HepG2 (cell line): ENCODE results near the gene TMEM61. TPM values are rescaled to one million over a fixed set of nuclear protein-coding genes. Genes with fewer than 3 reads are reported as not detected.
A peak's percentile ranks its signal among the peaks of the same experiment; 100 is the strongest.

Experiments
- ATAC-seq: fragments of 200-7000 bp; cut with Tn5 transposase; 3 replicates; pipeline ENCODE4 v1.9.1; 2020; ENCODE audit warnings: mild to moderate bottlenecking, moderate library complexity
- BruUV-seq: library from RNA; stranded (reverse); fragments of 400-500 nt; replicated peaks from 2 replicates; lab custom pipeline; 2021; lab: Mats Ljungman, UMichigan
- CTCF ChIA-PET: fragments of 300-600 bp; formaldehyde crosslinking; extraction: SDS; loops from one replicate; lab custom pipeline; 2021; ENCODE audit warnings: low total read pairs, inconsistent platforms, low intra/inter-chr PET ratio; lab: Yijun Ruan, JAX
- POLR2A ChIA-PET: fragments of 350-600 bp; sonication (Branson Sonifier 250); formaldehyde crosslinking; loops from one replicate; lab custom pipeline; 2020; ENCODE audit warnings: antibody characterized with exemption, inconsistent platforms; lab: Yijun Ruan, JAX
- DNase-seq: peaks from one replicate; pipeline ENCODE4 v3.0.0-alpha.2; 2015; ENCODE audit warnings: low spot score
- FAIRE-seq: peaks from 3 replicates; lab custom pipeline; 2011; peaks lifted over from hg19 to GRCh38; lab: Jason Lieb, UNC
- H2AFZ ChIP-seq: one replicate; pipeline ENCODE4 v1.6.1; 2011; ENCODE audit warnings: low read length, inconsistent platforms
- H3K27ac ChIP-seq: fragments of 300-600 bp; 3 replicates; pipeline ENCODE4 v1.8.0; 2011; ENCODE audit warnings: mixed run types, mild to moderate bottlenecking, mixed read lengths, low read length, inconsistent platforms; ENCODE audit not compliant: insufficient read depth; ENCODE audit errors: extremely low read length
- H3K27me3 ChIP-seq, 2 experiments: fragments of 200-600 bp in 1 of 2; 2 replicates in 1 of 2; 3 replicates in 1 of 2; pipeline versions ENCODE4 v1.6.0 to v1.8.0; 2011; ENCODE audit warnings: low read length in 2 of 2, mild to moderate bottlenecking in 2 of 2, moderate library complexity in 2 of 2, inconsistent platforms in 1 of 2; ENCODE audit not compliant: insufficient read depth in 2 of 2, control insufficient read depth in 1 of 2
- H3K36me3 ChIP-seq, 2 experiments: fragments of 200-600 bp in 1 of 2; replicated peaks in 1 of 2; 2 replicates in 1 of 2; 3 replicates in 1 of 2; pipeline versions ENCODE4 v1.5.1 to v1.8.0; 2011; ENCODE audit warnings: low read length in 2 of 2, inconsistent platforms in 1 of 2; ENCODE audit not compliant: insufficient read depth in 2 of 2, control insufficient read depth in 1 of 2
- H3K4me1 ChIP-seq: 2 replicates; pipeline ENCODE4 v1.5.1; 2012; ENCODE audit warnings: low read length, inconsistent platforms; ENCODE audit not compliant: insufficient read depth
- H3K4me2 ChIP-seq: 2 replicates; pipeline ENCODE4 v1.6.0; 2011; ENCODE audit warnings: low read depth, low read length, inconsistent platforms
- H3K4me3 ChIP-seq, 3 experiments: fragments of 200-600 bp in 1 of 3; sonication (generic), shearing (Covaris generic) in 1 of 3; replicated peaks in 1 of 3; 2 replicates each; pipeline ENCODE4 v1.5.1; 2011 to 2016; ENCODE audit warnings: low read length in 3 of 3, inconsistent platforms in 2 of 3, low read depth in 2 of 3, mild to moderate bottlenecking in 2 of 3, control low read depth in 1 of 3, mixed read lengths in 1 of 3; ENCODE audit not compliant: insufficient read depth in 1 of 3
- H3K79me2 ChIP-seq: one replicate; pipeline ENCODE4 v1.6.1; 2011; ENCODE audit warnings: low read length, inconsistent platforms; ENCODE audit not compliant: insufficient read depth
- H3K9ac ChIP-seq: 2 replicates; pipeline ENCODE4 v1.6.0; 2011; ENCODE audit warnings: mild to moderate bottlenecking, low read depth, low read length, inconsistent platforms; ENCODE audit not compliant: insufficient read depth
- H3K9me3 ChIP-seq: 2 replicates; pipeline ENCODE4 v1.5.1; 2012; ENCODE audit warnings: mild to moderate bottlenecking, low read length
- H4K20me1 ChIP-seq: 2 replicates; pipeline ENCODE4 v1.6.0; 2011; ENCODE audit warnings: inconsistent platforms, mild to moderate bottlenecking, low read length, moderate library complexity; ENCODE audit not compliant: insufficient read depth
- BRD4 ChIP-seq: sonication (generic); formaldehyde crosslinking; IDR thresholded peaks from 2 replicates; pipeline ENCODE4 v1.4.0; 2020; ENCODE audit warnings: missing genetic modification reagents
- CCAR2 ChIP-seq: fragments of 200-400 bp; formaldehyde crosslinking; optimal IDR thresholded peaks from 2 replicates; pipeline ENCODE3; 2018; ENCODE audit warnings: low read depth, mild to moderate bottlenecking, low read length, moderate library complexity
- ELF3 ChIP-seq: IDR thresholded peaks from 2 replicates; pipeline ENCODE4 v1.6.1; 2016; ENCODE audit warnings: missing genetic modification reagents, missing compliant biosample characterization
- ESRRA ChIP-seq: sonication (generic); formaldehyde crosslinking; IDR thresholded peaks from 2 replicates; pipeline ENCODE4 v1.5.1; 2020; ENCODE audit warnings: mild to moderate bottlenecking, low read depth, missing genetic modification reagents
- ETV5 ChIP-seq: IDR thresholded peaks from 2 replicates; pipeline ENCODE4 v1.6.1; 2018; ENCODE audit warnings: missing biosample characterization, missing genetic modification reagents, inconsistent platforms, borderline replicate concordance
- FOSL2 ChIP-seq: sonication (generic); formaldehyde crosslinking; IDR thresholded peaks from 2 replicates; pipeline ENCODE4 v1.4.0; 2020; ENCODE audit warnings: missing genetic modification reagents
- FOXA3 ChIP-seq: IDR thresholded peaks from 2 replicates; pipeline ENCODE4 v1.6.1; 2016; ENCODE audit warnings: missing genetic modification reagents, missing compliant biosample characterization
- HIVEP1 ChIP-seq: sonication (generic); formaldehyde crosslinking; IDR thresholded peaks from 2 replicates; pipeline ENCODE4 v1.4.0; 2020; ENCODE audit warnings: mild to moderate bottlenecking, missing genetic modification reagents
- MIXL1 ChIP-seq: IDR thresholded peaks from 2 replicates; pipeline ENCODE4 v1.6.1; 2016
- PHF21A ChIP-seq: sonication (generic); formaldehyde crosslinking; IDR thresholded peaks from 2 replicates; pipeline ENCODE4 v1.5.0; 2020; ENCODE audit warnings: mild to moderate bottlenecking, missing genetic modification reagents
- POLR2AphosphoS2 ChIP-seq: IDR thresholded peaks from 2 replicates; pipeline ENCODE4 v1.6.1; 2011; ENCODE audit warnings: low read depth, low read length, improper control_type of control experiment
- POLR2G ChIP-seq: fragments of 200-400 bp; formaldehyde crosslinking; IDR thresholded peaks from 2 replicates; pipeline ENCODE4 v1.6.1; 2018; ENCODE audit warnings: mild to moderate bottlenecking, low read depth, low read length, moderate library complexity
- RFX5 ChIP-seq: IDR thresholded peaks from 2 replicates; pipeline ENCODE4 v1.6.1; 2011; ENCODE audit warnings: low read depth, low read length, improper control_type of control experiment
- RORA ChIP-seq: sonication (generic); formaldehyde crosslinking; IDR thresholded peaks from 2 replicates; pipeline ENCODE4 v1.5.0; 2020; ENCODE audit warnings: mild to moderate bottlenecking, missing genetic modification reagents, moderate library complexity
- SIN3A ChIP-seq: IDR thresholded peaks from 2 replicates; pipeline ENCODE4 v1.6.1; 2011; ENCODE audit warnings: low read depth, mild to moderate bottlenecking, control low read depth, low read length, borderline replicate concordance
- SMARCC2 ChIP-seq: fragments of 450-650 bp; IDR thresholded peaks from 2 replicates; pipeline ENCODE4 v1.6.1; 2017; ENCODE audit warnings: antibody characterized with exemption, mild to moderate bottlenecking
- SNAPC2 ChIP-seq: sonication (generic); formaldehyde crosslinking; IDR thresholded peaks from 2 replicates; pipeline ENCODE4 v1.8.1; 2022; ENCODE audit warnings: mild to moderate bottlenecking, missing genetic modification reagents
- ZFAT ChIP-seq: sonication (generic); formaldehyde crosslinking; conservative IDR thresholded peaks from 2 replicates; pipeline ENCODE4 v1.8.1; 2023; ENCODE audit warnings: missing genetic modification reagents, inconsistent platforms
- ZNF124 ChIP-seq: sonication (generic); formaldehyde crosslinking; IDR thresholded peaks from 2 replicates; pipeline ENCODE4 v1.4.0; 2020; ENCODE audit warnings: missing genetic modification reagents
- ZNF17 ChIP-seq: sonication (generic); formaldehyde crosslinking; IDR thresholded peaks from 2 replicates; pipeline ENCODE4 v1.5.0; 2020; ENCODE audit warnings: mild to moderate bottlenecking, missing genetic modification reagents
- ZNF260 ChIP-seq: sonication (generic); formaldehyde crosslinking; IDR thresholded peaks from 2 replicates; pipeline ENCODE4 v1.4.0; 2020; ENCODE audit warnings: missing genetic modification reagents, low read depth, mild to moderate bottlenecking, borderline replicate concordance
- ZNF552 ChIP-seq: sonication (generic); formaldehyde crosslinking; IDR thresholded peaks from 2 replicates; pipeline ENCODE4 v1.9.0; 2022; ENCODE audit warnings: missing genetic modification reagents, mild to moderate bottlenecking, borderline replicate concordance
- WGBS: methylation state at CpG from one replicate; pipeline ENCODE4 v1.1.6; 2017; ENCODE audit warnings: low lambda C conversion rate; 5-methylcytosine and 5-hydroxymethylcytosine counted together
- in situ Hi-C: cut with HindIII; loops from 2 replicates; pipeline ENCODE4 v1.10.0; 2017; ENCODE audit warnings: low pct_unique_long_range_greater_than_20kb; ENCODE audit not compliant: extremely low pct_ligation_motif_present
- intact Hi-C: fragments of 100-400 bp; cut with micrococcal nuclease; formaldehyde crosslinking; loops from one replicate; pipeline ENCODE4 v1.10.0; 2022; ENCODE audit not compliant: unreplicated experiment
- polyA plus RNA-seq, 8 experiments: library from polyadenylated mRNA; depleted of rRNA in 3 of 8; stranded (reverse) in 7 of 8; unstranded in 1 of 8; fragments of >200 nt; fragmentation: Illumina TruSeq in 4 of 8; extraction: Trizol in 4 of 8; gene quantifications; 2 replicates each; pipeline versions ENCODE4 v1.2.1 to v1.2.3, GENCODE V29; 2011 to 2016; ENCODE audit warnings: low read depth in 4 of 8, missing spikeins in 1 of 8, mixed read lengths in 1 of 8; ENCODE audit not compliant: insufficient read depth in 1 of 8
- total RNA-seq, 5 experiments: library from RNA; depleted of rRNA; stranded (reverse); fragments of >200 nt; fragmentation: Illumina TruSeq; extraction: Trizol; gene quantifications; 2 replicates each; pipeline ENCODE4 v1.2.3, GENCODE V29; 2016; ENCODE audit warnings: low read depth in 1 of 5
- TF ChIP-seq, protein P1 (sequence below): IDR thresholded peaks from 2 replicates; pipeline ENCODE4 v1.6.1; 2018; ENCODE audit warnings: missing genetic modification reagents
- TF ChIP-seq, protein P2 (sequence below): sonication (generic); formaldehyde crosslinking; conservative IDR thresholded peaks from 2 replicates; pipeline ENCODE4 v1.4.0; 2020; ENCODE audit warnings: missing genetic modification reagents
- TF ChIP-seq, protein P3 (sequence below): sonication (generic); formaldehyde crosslinking; IDR thresholded peaks from 2 replicates; pipeline ENCODE4 v1.5.1; 2020; ENCODE audit warnings: missing genetic modification reagents, mild to moderate bottlenecking, borderline replicate concordance

TMEM61 gene
- total and polyA plus RNA-seq, 2 of the 13 experiments (the other 11 are each of a cell fraction or from before 2014, with no cell fraction given), result not detected

DNA sequence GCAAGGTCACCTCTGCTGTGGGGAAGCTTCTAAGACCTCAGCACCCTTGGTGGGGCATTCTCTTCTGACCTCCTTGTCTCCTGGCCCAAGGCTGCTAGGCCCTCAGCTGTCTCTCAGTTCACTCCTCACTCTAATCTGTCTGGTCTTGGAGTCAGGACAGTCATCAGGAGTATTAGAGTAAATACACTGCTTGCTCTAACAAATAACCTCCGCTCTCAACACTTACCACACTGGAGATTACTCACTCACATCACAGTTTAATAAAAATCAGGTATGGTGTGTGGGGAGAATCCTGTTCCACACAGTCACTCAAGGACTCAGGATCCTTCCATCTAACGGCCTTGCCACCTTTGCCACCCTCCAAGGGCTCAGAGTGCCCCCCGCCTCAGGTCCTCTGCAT is 26.6 kb upstream of the TMEM61 start (continued):
- TF ChIP-seq ZNF552 (CRISPR knock-in tag) (no peak), ZNF17 (no peak), ZNF124 (no peak), SMARCC2 (no peak), CCAR2 (no peak), FOXA3 (CRISPR knock-in tag) (no peak), POLR2G (no peak), SNAPC2 (CRISPR knock-in tag) (no peak), POLR2AphosphoS2 (no peak), RFX5 (no peak)

DNA sequence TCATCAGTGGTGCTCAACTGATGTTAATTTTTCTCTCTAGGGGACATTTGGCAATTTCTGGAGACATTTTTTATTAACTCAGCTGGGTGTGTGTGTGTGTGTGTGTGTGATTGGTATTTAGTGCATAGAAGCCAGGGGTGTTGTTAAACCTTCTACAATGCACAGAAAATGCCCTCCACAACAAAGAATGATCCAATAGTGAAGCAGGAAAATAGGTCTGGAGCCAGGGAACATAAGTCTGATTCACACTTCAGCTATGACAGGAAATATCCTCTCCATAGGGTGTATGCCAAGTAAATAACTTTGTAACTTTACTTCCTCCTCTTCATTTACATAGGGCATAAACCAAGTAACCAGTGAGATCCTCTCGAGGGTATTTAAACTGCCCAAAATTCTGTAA is 25.1 kb upstream of the TMEM61 start:
- FAIRE-seq (no peak), ATAC-seq (no peak), DNase-seq (no peak)
- ChIA-PET CTCF (no interaction called here), POLR2A (no interaction called here)
- no peak overlapping the region for H3K4me3 ChIP-seq
- BruUV-seq, result no TSS peak
- no peaks in the 10 kb centered on the region for H4K20me1 ChIP-seq
- H3K27ac ChIP-seq, result no peak overlapping the region
- H3K27me3 ChIP-seq, result 0 out of 5 replicates have a peak, but pooled peaks cover 0 to 3% of the 10 kb centered on the region in 2 experiments
- no peaks in the 10 kb centered on the region for H3K36me3 ChIP-seq
- H3K79me2 ChIP-seq, result no peaks in the 10 kb centered on the region
- peaks cover 49% of the 10 kb centered on the region for H3K4me1 ChIP-seq
- 0% methylated on average over 1 of the region's 1 CpG for WGBS
- no peak overlapping the region for H3K9ac ChIP-seq
- H2AFZ ChIP-seq, result no peak overlapping the region
- H3K4me2 ChIP-seq, result no peak overlapping the region
- in situ Hi-C loops, result no loop called here
- no peaks in the 10 kb centered on the region for H3K9me3 ChIP-seq
- TF ChIP-seq, protein P1, sequence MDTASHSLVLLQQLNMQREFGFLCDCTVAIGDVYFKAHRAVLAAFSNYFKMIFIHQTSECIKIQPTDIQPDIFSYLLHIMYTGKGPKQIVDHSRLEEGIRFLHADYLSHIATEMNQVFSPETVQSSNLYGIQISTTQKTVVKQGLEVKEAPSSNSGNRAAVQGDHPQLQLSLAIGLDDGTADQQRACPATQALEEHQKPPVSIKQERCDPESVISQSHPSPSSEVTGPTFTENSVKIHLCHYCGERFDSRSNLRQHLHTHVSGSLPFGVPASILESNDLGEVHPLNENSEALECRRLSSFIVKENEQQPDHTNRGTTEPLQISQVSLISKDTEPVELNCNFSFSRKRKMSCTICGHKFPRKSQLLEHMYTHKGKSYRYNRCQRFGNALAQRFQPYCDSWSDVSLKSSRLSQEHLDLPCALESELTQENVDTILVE (CRISPR knock-in tag), result no peak
- TF ChIP-seq ESRRA (no peak), FOSL2 (CRISPR knock-in tag) (peak; percentile 6; the same call in 1 of the 2 replicates), MIXL1 (no peak), HIVEP1 (CRISPR knock-in tag) (no peak), PHF21A (CRISPR knock-in tag) (no peak), ZFAT (CRISPR knock-in tag) (no peak), ETV5 (peak; percentile 21; the same call in 1 of the 2 replicates), RORA (no peak), SIN3A (no peak), ELF3 (CRISPR knock-in tag) (peak; percentile 73), ZNF260 (CRISPR knock-in tag) (no peak), BRD4 (no peak)
- TF ChIP-seq, protein P2, sequence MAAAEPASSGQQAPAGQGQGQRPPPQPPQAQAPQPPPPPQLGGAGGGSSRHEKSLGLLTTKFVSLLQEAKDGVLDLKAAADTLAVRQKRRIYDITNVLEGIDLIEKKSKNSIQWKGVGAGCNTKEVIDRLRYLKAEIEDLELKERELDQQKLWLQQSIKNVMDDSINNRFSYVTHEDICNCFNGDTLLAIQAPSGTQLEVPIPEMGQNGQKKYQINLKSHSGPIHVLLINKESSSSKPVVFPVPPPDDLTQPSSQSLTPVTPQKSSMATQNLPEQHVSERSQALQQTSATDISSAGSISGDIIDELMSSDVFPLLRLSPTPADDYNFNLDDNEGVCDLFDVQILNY (CRISPR knock-in tag), result no peak
- TF ChIP-seq, protein P3, sequence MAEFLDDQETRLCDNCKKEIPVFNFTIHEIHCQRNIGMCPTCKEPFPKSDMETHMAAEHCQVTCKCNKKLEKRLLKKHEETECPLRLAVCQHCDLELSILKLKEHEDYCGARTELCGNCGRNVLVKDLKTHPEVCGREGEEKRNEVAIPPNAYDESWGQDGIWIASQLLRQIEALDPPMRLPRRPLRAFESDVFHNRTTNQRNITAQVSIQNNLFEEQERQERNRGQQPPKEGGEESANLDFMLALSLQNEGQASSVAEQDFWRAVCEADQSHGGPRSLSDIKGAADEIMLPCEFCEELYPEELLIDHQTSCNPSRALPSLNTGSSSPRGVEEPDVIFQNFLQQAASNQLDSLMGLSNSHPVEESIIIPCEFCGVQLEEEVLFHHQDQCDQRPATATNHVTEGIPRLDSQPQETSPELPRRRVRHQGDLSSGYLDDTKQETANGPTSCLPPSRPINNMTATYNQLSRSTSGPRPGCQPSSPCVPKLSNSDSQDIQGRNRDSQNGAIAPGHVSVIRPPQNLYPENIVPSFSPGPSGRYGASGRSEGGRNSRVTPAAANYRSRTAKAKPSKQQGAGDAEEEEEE (CRISPR knock-in tag), result no peak
- intact Hi-C loops, result no loop called here
